CD14-positive monocyte (primary cell): ENCODE results near the gene MRPL4. TPM values are rescaled to one million over a fixed set of nuclear protein-coding genes. Genes with fewer than 3 reads are reported as not detected.

ENCODE experiments used
- DNase-seq, 3 donors: peaks; one replicate each; pipeline ENCODE4 v3.0.0-alpha.2; 2011 to 2022
- H2AFZ ChIP-seq: 2 replicates; pipeline ENCODE4 v1.6.0; 2012; ENCODE audit warnings: mild to moderate bottlenecking, low read depth, low read length, inconsistent platforms; ENCODE audit not compliant: insufficient read depth, poor library complexity, severe bottlenecking
- H3K27ac ChIP-seq, 2 donors: 1 replicate in 1 of 2; 2 replicates in 1 of 2; pipeline ENCODE4 v1.5.1; 2012 to 2013; ENCODE audit warnings: low read length in 2 of 2, control low read depth in 1 of 2, inconsistent platforms in 1 of 2, low read depth in 1 of 2, mild to moderate bottlenecking in 1 of 2
- H3K27me3 ChIP-seq, 2 donors: one replicate each; pipeline versions ENCODE4 v1.6.0 to v1.6.1; 2011 to 2013; ENCODE audit warnings: low read length in 2 of 2; ENCODE audit not compliant: control insufficient read depth in 2 of 2, insufficient read depth in 2 of 2
- H3K36me3 ChIP-seq, 2 donors: replicated peaks in 1 of 2; 1 replicate in 1 of 2; 2 replicates in 1 of 2; pipeline versions ENCODE4 v1.5.1 to v1.6.1; 2012 to 2013; ENCODE audit warnings: low read length in 2 of 2, control low read depth in 1 of 2, inconsistent platforms in 1 of 2, mild to moderate bottlenecking in 1 of 2; ENCODE audit not compliant: insufficient read depth in 2 of 2, control insufficient read depth in 1 of 2
- H3K4me1 ChIP-seq, 2 donors: 1 replicate in 1 of 2; 2 replicates in 1 of 2; pipeline versions ENCODE4 v1.5.1 to v1.6.1; 2012 to 2013; ENCODE audit warnings: low read length in 2 of 2, control low read depth in 1 of 2, inconsistent platforms in 1 of 2, mild to moderate bottlenecking in 1 of 2, moderate library complexity in 1 of 2; ENCODE audit not compliant: insufficient read depth in 2 of 2, control insufficient read depth in 1 of 2
- H3K4me2 ChIP-seq: replicated peaks from 2 replicates; pipeline ENCODE3; 2012; ENCODE audit warnings: low read length, moderate library complexity, mild to moderate bottlenecking; ENCODE audit not compliant: poor library complexity, severe bottlenecking; ENCODE audit errors: extremely low read depth
- H3K4me3 ChIP-seq, 3 experiments: fragments of 200-600 bp in 1 of 3; sonication (generic) in 1 of 3; replicated peaks in 1 of 3; 1 replicate in 2 of 3; 2 replicates in 1 of 3; pipeline ENCODE4 v1.5.1; 2011 to 2013; ENCODE audit warnings: low read length in 3 of 3, mild to moderate bottlenecking in 3 of 3, control low read depth in 2 of 3, low read depth in 2 of 3, inconsistent platforms in 1 of 3, moderate library complexity in 1 of 3
- H3K79me2 ChIP-seq: 2 replicates; pipeline ENCODE4 v1.6.0; 2012; ENCODE audit warnings: mild to moderate bottlenecking, control low read depth, inconsistent platforms, low read length, moderate library complexity; ENCODE audit not compliant: insufficient read depth
- H3K9ac ChIP-seq: 2 replicates; pipeline ENCODE4 v1.6.0; 2017; ENCODE audit warnings: low read length, mild to moderate bottlenecking; ENCODE audit not compliant: insufficient read depth, poor library complexity, severe bottlenecking
- H3K9me3 ChIP-seq, 2 donors: replicated peaks in 1 of 2; 1 replicate in 1 of 2; 2 replicates in 1 of 2; pipeline versions ENCODE4 v1.5.1 to v1.6.1; 2012 to 2013; ENCODE audit warnings: low read length in 2 of 2, control low read depth in 1 of 2; ENCODE audit not compliant: control insufficient read depth in 1 of 2, insufficient read depth in 1 of 2
- H4K20me1 ChIP-seq: 2 replicates; pipeline ENCODE4 v1.6.0; 2012; ENCODE audit warnings: mild to moderate bottlenecking, low read length, control low read depth, moderate library complexity; ENCODE audit not compliant: insufficient read depth
- H3K27ac Mint-ChIP-seq, 7 donors: one replicate each; pipeline ENCODE4 v1.8.0; 2020; ENCODE audit warnings: mild to moderate bottlenecking in 7 of 7, mixed read lengths in 7 of 7, moderate library complexity in 6 of 7, inconsistent platforms in 2 of 7
- H3K27me3 Mint-ChIP-seq, 3 donors: one replicate each; pipeline ENCODE4 v1.8.0; 2021 to 2022; ENCODE audit warnings: low read depth in 3 of 3, mild to moderate bottlenecking in 3 of 3, mixed read lengths in 3 of 3, moderate library complexity in 3 of 3, inconsistent platforms in 1 of 3
- H3K36me3 Mint-ChIP-seq, 2 donors: one replicate each; pipeline ENCODE4 v1.8.0; 2020; ENCODE audit warnings: mixed read lengths in 2 of 2, inconsistent platforms in 1 of 2, mild to moderate bottlenecking in 1 of 2
- H3K4me1 Mint-ChIP-seq: one replicate; pipeline ENCODE4 v1.8.0; 2020; ENCODE audit warnings: mild to moderate bottlenecking, mixed read lengths
- H3K4me3 Mint-ChIP-seq, 2 donors: one replicate each; pipeline ENCODE4 v1.8.0; 2020; ENCODE audit warnings: mild to moderate bottlenecking in 2 of 2, mixed read lengths in 2 of 2, moderate library complexity in 1 of 2
- H3K9me3 Mint-ChIP-seq, 7 donors: one replicate each; pipeline ENCODE4 v1.8.0; 2020 to 2022; ENCODE audit warnings: mixed read lengths in 7 of 7, mild to moderate bottlenecking in 6 of 7, moderate library complexity in 6 of 7, inconsistent platforms in 2 of 7
- CTCF ChIP-seq: fragments of 200-600 bp; IDR thresholded peaks from one replicate; pipeline ENCODE4 v1.8.0; 2022; ENCODE audit warnings: antibody characterized with exemption, mild to moderate bottlenecking
- WGBS: methylation state at CpG from one replicate; pipeline ENCODE4 v1.1.5; 2013; ENCODE audit warnings: missing lambda C conversion rate; ENCODE audit not compliant: insufficient coverage; 5-methylcytosine and 5-hydroxymethylcytosine counted together
- intact Hi-C, 2 donors: fragments of 100-400 bp; cut with micrococcal nuclease; formaldehyde crosslinking; loops; one replicate each; pipeline versions ENCODE4 v1.15.0 to v1.15.1; 2023
- polyA plus RNA-seq, 3 donors: library from polyadenylated mRNA; depleted of rRNA in 1 of 3; unstranded in 2 of 3; stranded (reverse) in 1 of 3; fragments of 300-500 nt in 2 of 3; fragments of >200 nt in 1 of 3; fragmentation: Illumina TruSeq in 2 of 3; gene quantifications; 1 replicate in 2 of 3; 2 replicates in 1 of 3; pipeline ENCODE4 v1.2.3, GENCODE V29; 2012 to 2021

The MRPL4 gene
- polyA plus RNA-seq, 3 donors = 20.4 to 40.2 (median 22.7) TPM

- intact Hi-C loops = loop anchor here (5.0 kb wide), 1 partner anchor 58 kb away; the partner anchor contains the start of gene RAVER1 (in 2 of the 2)
- TF ChIP-seq CTCF = no peak
- Histone ChIP-seq H3K4me1 (peaks cover 31 to 52% of the 10 kb centered on the region in 2 donors), H4K20me1 (peaks cover 86% of the 10 kb centered on the region), H3K9me3 (no peaks in the 10 kb centered on the region), H3K36me3 (peaks cover 41 to 57% of the 10 kb centered on the region in 2 donors), H3K4me3 (no peak overlapping the region), H3K27ac (no peak overlapping the region), H3K4me2 (no peak overlapping the region), H2AFZ (no peak overlapping the region), H3K79me2 (peaks cover 36% of the 10 kb centered on the region), H3K9ac (no peak overlapping the region), H3K27me3 (no peaks in the 10 kb centered on the region)
- no peaks in the 10 kb centered on the region for H3K27me3 Mint-ChIP-seq
- peaks cover 0 to 2% (median 0%) of the 10 kb centered on the region in 7 donors for H3K9me3 Mint-ChIP-seq
- no peak for DNase-seq
- peak overlapping the region in 1 of 2 donors; percentile 15 for H3K4me3 Mint-ChIP-seq
- H3K36me3 Mint-ChIP-seq = peaks cover 51 to 79% of the 10 kb centered on the region in 2 donors
- WGBS = 98% methylated on average over 10 of the region's 10 CpGs
- H3K27ac Mint-ChIP-seq = peak overlapping the region in 1 of 7 donors; percentile 58
- peaks cover 39% of the 10 kb centered on the region for H3K4me1 Mint-ChIP-seq
Measured at GRCh38 chr19:10274589-10274988, 22.6 kb downstream of the MRPL4 start.

- Histone ChIP-seq H3K9me3 (no peaks in the 10 kb centered on the region), H4K20me1 (peaks cover 99% of the 10 kb centered on the region), H3K79me2 (peaks cover 18% of the 10 kb centered on the region), H3K4me1 (peaks cover 3 to 32% of the 10 kb centered on the region in 2 donors), H3K27me3 (no peaks in the 10 kb centered on the region), H3K4me3 (no peak overlapping the region), H3K27ac (no peak overlapping the region), H3K9ac (no peak overlapping the region), H3K4me2 (no peak overlapping the region), H3K36me3 (peaks cover 60 to 88% of the 10 kb centered on the region in 2 donors), H2AFZ (no peak overlapping the region)
- Mint-ChIP-seq H3K27ac (no peak overlapping the region), H3K27me3 (peaks cover 0 to 2% (median 1%) of the 10 kb centered on the region in 3 donors), H3K9me3 (peaks cover 0 to 2% (median 0%) of the 10 kb centered on the region in 7 donors), H3K4me3 (no peak overlapping the region), H3K36me3 (peaks cover 65 to 100% of the 10 kb centered on the region in 2 donors), H3K4me1 (peaks cover 30% of the 10 kb centered on the region)
- intact Hi-C loops = no loop called here
- WGBS = 100% methylated on average over 4 of the region's 9 CpGs
- no peak for TF ChIP-seq CTCF
- DNase-seq = no peak
Measured at GRCh38 chr19:10277795-10278589, 26.0 kb downstream of the MRPL4 start.
